Fibroblast of skin of left biceps (primary cell): ENCODE data around the gene MIEF2.
A peak's percentile ranks its signal among the peaks of the same experiment; 100 is the strongest.

ENCODE experiments used
- DNase-seq, 2 experiments: peaks; one replicate each; pipeline ENCODE4 v3.0.0-alpha.2; 2013; ENCODE audit warnings: low read depth in 2 of 2

Gene MIEF2

DNA sequence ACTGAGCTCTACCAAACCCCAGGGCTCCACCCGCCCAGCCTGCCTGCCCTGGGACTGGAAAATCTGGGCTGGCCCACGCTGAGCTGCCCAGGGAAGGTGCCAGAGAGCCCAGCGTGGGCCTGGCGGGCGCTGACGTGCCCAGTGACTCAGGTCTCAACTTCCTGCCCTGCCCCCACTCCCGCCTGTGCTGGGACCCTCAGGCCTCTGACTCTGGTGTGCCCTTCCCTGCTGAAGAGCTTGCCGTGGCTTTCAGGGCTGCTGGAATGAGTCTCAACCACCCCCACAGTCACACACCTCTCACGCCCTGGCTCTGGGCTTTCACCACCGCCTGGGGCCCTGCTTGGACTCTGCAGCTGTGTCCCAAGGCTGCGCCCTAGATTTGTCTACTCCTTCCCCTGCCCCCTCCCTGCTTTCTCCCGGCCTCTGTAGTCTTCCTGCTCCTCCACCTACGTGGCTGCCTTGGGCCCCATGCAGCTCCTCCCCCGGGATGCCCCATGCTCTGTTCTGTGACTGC lies 24.7 kb upstream of the MIEF2 start:
- no peak for DNase-seq

DNA sequence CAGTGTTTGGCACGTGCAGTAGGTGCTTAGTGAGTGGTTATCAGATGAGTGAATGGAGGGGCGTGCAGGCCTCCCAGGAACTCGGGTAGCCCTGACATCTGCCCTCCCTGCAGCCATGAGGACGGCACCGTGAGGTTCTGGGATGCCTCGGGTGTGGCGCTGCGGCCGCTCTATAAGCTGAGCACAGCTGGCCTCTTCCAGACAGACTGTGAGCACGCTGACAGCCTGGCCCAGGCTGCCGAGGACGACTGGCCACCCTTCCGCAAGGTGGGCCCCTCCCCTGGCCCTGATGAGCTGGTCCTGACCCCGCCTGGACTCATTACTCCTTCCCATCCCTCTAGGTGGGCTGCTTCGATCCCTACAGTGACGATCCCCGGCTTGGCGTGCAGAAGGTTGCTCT lies 24.0 kb upstream of the MIEF2 start:
- no peak for DNase-seq

DNA sequence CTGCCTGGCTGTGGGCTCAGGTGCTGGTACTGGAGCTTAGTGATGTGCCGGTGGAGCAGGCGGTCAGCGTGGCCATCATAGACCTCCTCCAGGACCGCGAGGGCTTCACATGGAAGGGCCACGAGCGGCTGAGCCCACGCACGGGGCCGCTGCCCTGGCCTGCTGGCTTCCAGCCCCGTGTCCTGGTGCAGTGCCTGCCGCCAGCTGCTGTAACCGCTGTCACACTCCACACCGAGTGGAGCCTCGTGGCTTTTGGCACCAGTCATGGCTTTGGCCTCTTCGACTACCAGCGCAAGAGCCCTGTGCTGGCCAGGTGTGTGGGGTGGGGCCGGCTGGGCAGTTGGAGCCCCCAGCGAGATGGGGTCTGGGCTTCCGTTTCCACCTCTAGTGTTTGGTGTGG lies 23.0 kb upstream of the MIEF2 start:
- DNase-seq: no peak

DNA sequence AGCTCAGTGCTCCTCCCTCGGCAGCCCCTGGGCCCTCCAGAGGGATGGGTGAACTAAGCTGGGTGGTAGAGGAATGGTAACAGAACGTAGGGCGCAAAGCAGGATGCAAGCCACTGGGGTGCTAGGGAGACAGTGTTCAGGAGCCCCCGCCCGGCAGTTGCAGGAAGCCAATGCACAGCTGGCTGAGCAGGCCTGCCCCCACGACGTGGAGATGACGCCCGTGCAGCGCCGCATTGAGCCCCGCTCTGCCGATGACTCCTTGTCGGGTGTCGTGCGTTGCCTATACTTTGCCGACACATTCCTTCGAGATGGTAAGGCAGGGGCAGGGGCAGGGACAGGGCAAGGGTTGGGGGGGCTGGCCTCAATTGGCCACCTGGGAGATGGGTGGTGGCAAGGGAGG lies 22.2 kb upstream of the MIEF2 start:
- DNase-seq: no peak

DNA sequence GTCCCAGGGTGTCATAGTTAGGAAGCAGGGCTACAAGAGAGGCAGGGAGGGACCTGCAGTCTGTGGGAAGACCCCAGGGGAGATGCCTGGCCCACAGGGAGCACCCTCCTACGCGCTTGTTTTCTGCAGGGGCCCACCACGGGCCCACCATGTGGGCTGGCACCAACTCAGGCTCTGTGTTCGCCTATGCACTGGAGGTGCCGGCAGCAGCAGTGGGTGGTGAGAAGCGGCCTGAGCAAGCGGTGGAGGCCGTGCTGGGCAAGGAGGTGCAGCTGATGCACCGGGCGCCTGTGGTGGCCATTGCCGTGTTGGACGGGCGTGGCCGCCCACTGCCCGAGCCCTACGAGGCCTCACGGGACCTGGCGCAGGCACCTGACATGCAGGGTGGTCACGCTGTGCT lies 20.0 kb upstream of the MIEF2 start:
- DNase-seq: no peak

DNA sequence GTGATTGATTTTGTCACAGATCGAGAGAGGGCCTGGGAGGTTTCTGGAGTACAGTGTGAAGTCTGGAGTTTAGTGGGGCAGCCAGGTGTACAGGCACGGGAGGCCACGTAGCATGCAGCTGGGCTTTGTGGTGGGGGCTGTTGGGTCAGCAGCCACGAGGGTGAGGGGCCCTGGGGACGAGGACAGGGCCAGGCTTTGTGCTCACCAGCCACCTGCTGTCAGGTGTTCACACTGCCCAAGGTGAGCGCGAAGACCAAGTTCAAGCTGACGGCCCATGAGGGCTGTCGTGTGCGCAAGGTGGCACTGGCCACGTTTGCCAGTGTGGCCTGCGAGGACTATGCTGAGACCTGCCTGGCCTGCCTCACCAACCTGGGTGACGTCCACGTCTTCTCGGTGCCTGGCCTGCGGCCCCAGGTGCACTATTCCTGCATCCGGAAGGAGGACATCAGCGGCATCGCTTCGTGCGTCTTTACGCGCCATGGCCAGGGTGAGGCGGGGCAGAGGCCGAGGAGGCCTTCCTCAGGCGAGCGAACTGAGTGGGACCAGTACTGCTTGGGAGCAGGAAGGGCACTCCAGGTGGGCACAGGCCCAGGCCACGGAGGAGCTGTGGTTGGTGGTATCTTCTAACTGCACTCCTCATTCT lies 19.1 kb upstream of the MIEF2 start:
- no peak for DNase-seq

DNA sequence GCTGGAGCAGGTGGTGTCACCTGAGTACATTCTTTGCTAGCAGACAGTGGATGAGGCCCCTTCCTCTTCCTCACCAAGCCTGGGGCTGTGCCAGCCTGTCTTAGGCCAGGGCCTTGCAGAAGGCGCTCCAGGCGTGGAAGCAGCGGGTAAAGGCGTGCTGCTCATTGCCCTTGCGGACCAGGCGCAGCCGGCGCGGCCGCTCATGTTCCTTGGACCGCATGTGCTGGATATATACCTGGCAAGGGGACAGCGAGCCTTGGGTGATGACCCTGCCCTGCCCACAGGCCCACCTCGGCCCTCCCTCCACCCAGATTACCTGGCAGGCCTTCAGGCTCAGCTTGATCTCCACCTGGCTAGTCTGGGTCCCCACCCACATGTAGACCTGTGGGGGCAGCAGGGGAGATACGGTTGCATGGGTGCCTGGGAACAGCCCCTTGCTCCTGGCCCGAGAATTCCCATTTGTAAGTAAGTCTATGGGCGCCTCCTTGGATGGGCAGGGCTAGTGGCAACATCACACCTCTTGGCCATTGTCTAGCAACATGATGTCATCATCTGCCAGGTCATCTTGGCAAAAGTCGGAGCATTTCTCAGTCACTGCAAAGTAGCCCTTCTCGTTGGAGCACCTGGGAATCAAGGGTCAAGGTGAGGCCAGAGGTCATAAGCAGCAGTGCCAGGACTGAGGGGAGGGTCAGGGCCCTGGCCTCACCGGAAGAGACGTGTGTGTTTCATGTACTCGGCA lies 15.3 kb upstream of the MIEF2 start:
- no peak for DNase-seq

DNA sequence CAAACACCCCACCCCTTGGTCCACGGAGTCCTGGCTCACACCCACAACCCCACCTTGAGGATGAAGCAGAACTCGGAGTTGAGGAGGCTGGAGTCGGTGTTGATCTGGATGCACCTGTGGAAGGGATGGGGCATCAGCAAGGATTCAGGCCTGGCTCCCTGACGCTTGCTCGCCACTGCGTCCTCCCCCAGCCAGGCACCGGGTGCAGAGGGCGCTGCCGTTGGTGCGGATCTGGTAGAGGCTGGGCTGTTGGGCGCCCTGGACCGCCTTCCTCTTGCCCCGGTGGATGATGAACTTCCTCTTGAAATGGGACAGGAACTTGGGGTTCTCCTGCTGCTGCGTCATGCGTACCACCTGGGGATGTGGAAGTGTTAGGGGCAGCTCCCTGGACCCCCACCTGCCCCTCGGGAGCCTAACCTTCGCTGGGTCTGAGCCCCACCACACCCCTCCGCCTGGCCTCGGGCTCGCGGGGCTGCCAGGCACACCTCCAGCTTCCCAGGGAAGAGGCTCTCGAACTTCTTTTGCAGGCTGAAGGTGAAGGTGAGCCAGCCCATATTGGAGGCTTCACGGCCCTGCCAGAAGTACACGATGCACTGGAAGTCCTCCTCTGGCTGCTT lies 14.2 kb upstream of the MIEF2 start:
- DNase-seq: no peak

DNA sequence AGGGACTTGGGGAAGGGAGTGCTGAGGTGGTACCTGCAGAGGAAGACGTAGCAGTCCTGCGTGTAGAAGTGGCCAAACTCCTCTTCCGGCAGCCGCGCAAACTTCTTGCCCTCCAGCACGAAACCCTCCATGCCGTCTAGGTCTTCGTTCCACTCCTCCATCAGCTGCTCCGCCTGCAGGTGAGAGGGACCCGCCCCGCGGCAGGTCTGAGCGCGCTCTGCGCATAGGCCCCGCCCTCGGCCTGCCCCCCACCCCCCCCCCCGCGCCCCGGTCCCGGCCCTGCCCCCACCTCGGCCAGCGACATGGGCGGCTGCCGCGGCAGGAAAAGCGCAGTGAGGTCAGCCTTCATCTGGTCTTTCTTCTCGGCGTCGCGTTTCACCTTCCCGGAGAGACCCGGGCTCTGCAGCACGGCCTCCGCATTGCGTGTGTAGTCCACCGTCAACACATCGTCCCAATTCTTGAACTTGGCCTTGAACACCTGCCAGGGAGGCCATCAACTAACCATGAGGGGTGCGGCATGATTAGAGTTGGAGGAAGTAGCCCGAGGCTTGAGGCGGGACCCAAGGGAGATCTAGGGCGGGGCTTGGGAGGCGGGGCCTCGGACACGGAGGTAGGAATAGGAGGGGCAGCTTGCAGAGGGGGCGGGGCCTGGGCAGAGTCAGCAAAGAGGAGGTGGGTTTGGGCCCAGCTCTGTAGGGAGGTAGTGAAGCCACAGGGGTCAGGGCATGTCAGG lies 13.4 kb upstream of the MIEF2 start:
- no peak for DNase-seq

DNA sequence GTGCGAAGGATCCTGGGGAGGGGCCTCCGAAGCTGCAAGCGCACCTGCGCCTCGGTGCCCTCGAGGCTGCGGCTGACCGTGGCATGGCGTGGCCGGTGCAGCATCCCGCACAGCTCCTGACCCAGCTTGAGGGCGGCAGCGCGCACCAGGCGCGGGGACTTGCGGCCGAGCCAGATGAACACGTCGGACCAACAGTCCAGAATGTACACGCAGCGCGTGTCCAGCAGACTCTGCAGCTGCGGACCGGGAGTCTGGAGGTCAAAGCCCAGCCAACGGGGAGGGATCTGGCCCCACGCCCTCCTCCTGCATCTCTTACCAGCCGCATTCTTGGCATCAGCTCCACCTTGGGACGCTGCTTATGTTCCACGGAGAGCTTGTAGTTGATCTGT lies 12.9 kb upstream of the MIEF2 start:
- DNase-seq: no peak

DNA sequence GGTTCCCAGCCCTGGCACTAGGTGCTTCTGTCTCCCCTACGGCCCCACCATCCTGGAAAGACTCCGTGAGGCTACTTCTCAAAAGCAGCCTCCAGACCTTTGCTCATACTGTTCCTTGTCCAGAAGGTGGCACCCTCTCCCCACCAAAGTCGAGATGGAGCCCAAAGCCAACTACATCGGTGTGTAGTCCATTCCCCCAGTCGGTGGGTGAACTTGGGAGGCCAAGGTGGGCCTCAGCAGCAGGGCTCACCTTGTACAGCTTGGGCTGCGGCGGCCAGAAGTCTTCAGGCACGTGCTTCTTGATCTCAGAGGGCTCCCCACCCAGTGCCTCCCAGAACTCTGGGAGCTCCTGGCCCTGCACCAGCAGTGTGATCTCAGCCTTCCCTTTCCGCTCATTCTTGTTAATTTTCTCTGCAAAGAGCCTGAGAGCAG lies 12.1 kb upstream of the MIEF2 start:
- peak in 1 of 2 experiments; percentile 21 for DNase-seq

DNA sequence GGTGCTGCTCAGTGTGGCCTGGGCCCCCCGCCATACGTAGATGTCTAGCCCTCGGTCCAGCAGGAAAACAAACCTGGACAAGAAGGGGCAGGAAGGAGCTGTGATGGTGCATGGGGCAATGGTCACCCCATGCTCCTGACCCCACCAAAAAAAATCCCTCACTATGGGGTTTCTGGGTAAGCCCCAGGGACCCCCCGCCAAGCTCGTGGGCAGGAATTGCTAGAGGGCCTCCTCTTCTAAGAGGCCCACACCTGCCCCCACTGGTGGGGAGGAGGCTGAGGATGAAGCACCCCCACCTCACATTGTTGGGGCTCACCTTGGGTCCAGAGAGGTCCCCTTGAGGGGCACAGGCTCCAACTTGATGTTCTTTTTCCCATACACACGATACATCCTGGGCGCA lies 11.7 kb upstream of the MIEF2 start:
- no peak for DNase-seq

DNA sequence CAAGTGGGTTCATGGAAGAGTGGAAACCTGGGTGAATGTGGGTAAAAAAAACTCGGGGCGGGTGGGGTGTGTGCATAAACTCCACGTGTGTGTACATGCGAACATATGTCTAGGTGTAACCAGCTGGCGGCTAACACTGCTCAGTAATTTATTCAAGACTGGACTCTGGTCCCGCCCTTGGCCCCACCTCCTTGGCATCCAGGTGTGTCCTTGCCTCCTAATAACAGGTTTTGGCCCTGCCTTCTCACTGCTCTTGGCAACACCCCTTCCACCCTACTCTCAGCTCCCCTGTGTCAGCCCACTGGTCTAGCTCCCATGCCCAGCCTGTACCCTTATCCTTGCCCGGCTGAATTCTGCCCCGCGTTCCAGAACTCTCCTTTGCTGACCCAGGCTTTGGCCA lies 10.2 kb upstream of the MIEF2 start:
- DNase-seq: no peak

DNA sequence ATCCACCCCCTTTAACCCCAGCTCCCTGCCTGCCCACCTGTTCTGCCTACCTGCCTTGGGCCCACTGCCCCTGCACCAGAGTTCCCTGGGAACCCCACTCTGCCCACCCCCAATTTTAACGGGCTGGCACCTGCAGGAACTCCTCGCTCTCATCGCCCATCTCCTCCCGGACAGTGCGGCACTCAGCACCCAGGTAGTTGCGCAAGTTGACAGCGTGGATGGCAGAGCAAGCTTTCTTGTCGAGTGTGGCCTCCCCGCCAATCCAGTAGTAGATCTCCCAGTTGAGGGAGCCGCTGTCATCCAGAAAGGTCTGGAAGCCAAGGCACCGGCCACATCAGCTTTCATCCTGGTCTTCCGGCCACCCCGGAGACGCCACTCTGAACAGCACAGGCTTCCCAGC lies 9.8 kb upstream of the MIEF2 start:
- no peak for DNase-seq

DNA sequence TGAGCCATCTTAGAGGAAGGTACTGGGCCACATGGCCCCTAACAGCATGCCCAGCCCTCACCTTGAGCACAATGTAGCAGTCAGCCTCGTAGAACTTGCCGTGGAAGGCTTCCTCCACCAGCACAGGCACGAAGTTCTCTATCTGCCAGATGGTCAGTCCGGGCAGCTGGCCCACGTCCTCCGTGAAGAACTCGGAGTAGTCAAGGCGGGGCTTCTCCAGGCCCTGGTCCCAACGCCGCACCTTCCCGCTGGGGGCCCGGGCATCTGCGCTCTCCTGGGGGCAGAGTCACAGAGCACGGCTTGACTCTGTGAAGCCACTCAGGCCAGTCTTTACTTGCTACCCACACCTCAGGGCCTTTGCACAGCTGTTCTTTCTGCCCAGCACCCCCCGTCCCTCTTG lies 9.3 kb upstream of the MIEF2 start:
- no peak for DNase-seq

DNA sequence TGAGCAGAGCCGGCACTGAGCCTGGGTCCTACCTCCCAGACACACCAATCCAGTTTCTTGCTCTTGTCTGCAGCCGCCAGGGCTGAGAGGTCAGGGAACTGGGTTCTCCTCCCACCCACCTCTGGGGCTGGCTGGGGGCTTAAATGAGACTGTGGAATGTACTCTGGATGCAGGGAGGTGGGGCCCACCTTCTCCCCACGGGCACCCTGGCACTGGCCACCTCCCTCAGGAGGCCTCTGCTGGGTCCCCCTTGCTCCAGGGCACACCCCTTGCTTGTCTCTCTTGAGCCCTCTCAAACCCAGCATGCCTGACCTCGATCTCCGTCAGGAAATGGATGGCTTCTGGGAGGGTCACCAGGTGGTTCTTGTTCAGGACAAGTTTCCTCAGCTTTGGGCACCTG lies 8.3 kb upstream of the MIEF2 start:
- no peak for DNase-seq

DNA sequence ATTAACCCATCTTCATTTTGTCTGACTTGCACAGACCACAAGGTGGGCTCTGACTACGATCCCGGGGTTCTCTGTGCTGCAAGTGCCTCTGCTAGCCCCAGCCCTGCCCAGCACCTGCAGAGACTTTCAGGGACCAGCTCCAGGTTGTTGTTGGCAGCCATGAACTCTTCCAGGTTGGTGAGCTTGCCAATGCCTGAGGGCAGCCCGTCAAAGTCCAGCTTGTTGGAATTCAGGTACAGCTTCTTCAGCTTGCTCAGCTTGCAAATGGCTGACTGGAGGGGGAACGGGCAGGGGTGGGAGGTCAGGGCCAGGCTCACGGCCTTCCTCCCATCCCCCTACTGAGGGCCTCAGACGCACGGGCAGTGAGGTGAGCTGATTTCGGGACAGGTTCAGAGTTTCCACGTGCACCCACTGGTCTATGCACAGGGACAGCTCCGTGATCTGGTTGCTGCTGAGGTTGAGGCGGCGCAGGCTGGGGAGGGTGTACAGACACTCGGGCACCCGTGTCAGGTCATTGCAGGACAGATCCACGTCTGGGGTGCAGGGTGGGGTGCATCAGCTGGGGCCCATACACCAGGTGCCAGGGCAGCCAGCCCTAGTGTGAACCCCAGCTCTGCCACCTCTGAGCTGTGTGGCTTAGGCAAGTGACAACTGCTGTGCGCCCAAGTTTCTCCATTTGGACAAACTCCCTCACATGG lies 7.1 kb upstream of the MIEF2 start:
- DNase-seq: no peak

DNA sequence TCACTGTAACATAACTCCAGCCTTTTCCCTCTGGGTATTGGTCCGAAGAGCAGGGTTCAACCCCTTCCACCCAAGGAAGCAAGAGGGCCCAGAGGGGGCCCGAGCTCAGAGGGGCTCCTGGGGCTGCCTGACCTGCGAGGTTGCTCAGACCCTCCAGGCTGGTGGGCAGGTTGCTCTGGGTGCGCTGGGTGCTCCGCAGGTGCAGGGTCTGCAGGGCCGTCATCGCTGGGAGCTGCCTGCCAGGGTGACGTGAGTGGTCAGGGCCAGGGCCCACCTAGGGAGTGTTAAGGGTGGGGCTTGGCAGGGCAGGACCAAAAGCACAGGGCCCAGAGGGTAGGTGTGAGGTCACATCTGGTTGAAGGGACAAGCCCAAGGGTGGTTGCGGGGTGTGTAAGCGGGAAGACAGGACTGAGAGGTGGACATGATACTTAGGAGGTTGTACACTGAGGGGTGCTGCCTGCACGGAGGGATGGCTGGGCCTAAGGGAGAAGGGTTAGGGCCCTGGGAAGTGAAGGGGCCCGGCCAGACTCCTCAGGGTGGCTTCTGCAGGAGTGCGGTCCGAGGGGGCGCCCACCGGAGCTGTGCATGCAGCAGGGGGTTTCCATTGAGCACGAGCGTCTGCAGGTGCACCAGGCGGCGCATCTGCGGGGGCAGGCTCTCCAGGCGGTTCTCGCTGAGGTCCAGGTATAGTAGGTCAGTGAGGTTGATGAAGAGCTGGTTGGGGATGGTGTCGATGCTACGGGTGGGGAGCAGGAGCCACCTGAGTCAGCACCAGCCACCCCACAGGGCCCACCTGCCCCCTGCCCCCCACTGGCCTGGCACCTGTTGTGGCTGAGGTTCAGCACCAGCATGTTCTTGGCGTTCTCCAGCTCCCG lies 6.3 kb upstream of the MIEF2 start:
- no peak for DNase-seq

DNA sequence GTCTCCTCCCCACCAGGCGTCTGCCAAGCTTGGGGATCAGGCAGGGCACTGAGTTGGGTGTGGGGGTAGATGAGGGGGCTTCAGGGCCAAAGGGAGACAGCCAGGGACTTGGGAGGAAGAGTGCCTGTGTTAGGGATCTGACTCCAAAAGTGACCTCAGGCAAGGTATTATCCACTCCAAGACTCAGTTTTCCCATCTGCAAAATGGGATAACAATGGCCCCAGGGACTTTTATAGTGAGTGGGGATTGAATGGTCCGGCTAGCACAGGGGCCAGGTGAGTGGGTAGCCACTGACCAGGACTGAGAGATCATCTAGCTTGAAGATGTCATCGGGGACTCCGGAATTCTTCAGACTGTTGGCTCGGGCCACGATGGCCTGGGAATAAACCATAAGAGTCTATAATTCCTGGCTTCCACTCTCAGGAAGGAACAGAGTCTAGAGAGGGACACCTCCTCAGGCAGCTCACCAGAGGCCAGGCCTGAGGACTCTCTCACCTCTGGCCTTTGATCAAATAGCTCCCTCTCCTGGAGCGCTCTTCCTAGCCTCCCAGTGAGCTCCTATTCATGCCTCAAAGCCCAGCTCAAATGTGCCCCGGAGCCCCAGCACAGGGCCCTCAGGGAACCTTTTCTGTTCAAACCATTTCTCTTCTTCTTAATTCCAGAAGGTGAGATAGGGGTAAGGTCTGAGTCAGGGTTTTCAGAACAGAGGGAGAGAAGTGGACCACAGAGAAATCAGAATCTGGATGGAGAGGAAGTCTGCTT lies 5.4 kb upstream of the MIEF2 start:
- no peak for DNase-seq

DNA sequence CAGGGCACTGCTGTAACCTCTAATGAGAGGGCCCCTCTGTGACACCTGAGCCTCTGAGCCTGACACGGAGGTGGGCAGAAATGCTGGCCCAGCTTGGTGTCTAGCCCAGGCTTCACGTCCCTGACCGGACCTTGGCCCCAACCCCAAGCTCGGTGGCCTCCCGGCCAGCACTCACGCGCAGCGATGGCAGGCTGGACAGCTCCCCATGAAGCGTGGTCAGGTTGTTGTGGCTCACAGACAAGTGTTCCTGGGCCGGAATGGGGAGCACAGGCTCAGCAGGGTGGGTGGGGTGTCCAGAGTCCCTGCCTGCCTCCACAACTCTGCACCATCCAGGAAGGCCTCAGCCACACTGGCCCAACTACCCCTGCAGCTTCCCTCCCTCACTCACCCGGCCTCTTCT lies 4.1 kb upstream of the MIEF2 start:
- DNase-seq: no peak
